Sigmoid colon (tissue), 4 donors: Measurements from ENCODE around the gene ABCD3.
"Not testable (repeated sequence)": the region's sequence is repeated elsewhere in the genome, so short reads cannot be mapped to it uniquely, and the experiment has no call there.

Experiments
- EP300 ChIP-seq, 4 donors: sonication (generic); formaldehyde crosslinking; IDR thresholded peaks; one replicate each; pipeline ENCODE4 v1.6.1; 2017; ENCODE audit warnings: antibody characterized with exemption in 4 of 4
- POLR2A ChIP-seq, 2 donors: fragments of 450-650 bp; IDR thresholded peaks; one replicate each; pipeline ENCODE4 v1.6.1; 2016; ENCODE audit warnings: antibody characterized with exemption in 2 of 2, mild to moderate bottlenecking in 2 of 2, moderate library complexity in 2 of 2
- POLR2AphosphoS5 ChIP-seq, 4 donors: sonication (generic); formaldehyde crosslinking; IDR thresholded peaks; one replicate each; pipeline ENCODE4 v1.6.1; 2017; ENCODE audit warnings: antibody characterized with exemption in 4 of 4
- TF ChIP-seq, protein P1 (sequence below), 4 experiments: fragments of 450-650 bp in 3 of 4; fragments of 200-600 bp in 1 of 4; IDR thresholded peaks; one replicate each; pipeline ENCODE4 v1.5.1; 2016 to 2019; ENCODE audit warnings: antibody characterized with exemption in 4 of 4, mild to moderate bottlenecking in 3 of 4, moderate library complexity in 2 of 4

DNA sequence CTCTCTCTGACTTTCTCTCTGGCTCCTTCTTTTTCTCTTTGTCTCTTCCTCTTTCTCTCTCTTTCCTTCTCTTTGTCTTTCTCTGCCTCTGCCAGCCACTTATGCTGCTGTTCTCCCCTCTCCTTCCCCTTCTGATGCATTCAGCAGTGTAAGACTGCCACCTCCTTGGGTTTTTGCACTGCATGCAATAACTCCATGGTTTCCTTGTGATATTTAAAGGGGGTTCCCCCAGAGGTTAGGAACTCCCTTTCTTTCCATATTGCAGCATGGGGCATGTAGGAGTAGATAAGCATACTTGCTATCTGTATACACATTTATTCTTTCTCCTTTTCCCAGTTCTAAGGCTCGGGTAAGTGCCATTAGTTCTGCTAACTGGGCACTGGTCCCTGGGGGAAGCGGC, 44.9 kb upstream of the ABCD3 start:
- not testable (repeated sequence) for TF ChIP-seq POLR2A, POLR2AphosphoS5, EP300 (IDR thresholded peaks at IDR 0.05)
- TF ChIP-seq, protein P1, sequence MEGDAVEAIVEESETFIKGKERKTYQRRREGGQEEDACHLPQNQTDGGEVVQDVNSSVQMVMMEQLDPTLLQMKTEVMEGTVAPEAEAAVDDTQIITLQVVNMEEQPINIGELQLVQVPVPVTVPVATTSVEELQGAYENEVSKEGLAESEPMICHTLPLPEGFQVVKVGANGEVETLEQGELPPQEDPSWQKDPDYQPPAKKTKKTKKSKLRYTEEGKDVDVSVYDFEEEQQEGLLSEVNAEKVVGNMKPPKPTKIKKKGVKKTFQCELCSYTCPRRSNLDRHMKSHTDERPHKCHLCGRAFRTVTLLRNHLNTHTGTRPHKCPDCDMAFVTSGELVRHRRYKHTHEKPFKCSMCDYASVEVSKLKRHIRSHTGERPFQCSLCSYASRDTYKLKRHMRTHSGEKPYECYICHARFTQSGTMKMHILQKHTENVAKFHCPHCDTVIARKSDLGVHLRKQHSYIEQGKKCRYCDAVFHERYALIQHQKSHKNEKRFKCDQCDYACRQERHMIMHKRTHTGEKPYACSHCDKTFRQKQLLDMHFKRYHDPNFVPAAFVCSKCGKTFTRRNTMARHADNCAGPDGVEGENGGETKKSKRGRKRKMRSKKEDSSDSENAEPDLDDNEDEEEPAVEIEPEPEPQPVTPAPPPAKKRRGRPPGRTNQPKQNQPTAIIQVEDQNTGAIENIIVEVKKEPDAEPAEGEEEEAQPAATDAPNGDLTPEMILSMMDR (IDR thresholded peaks at IDR 0.05): not testable (repeated sequence)
